Measurements from ENCODE around the gene ATIC.

- TF ChIP-seq CTCF (IDR thresholded peaks at IDR 0.05) (no peak), ZFX (IDR thresholded peaks at IDR 0.05; ENCODE audit: borderline replicate concordance) (no peak)
Measured at GRCh38 chr2:215280326-215280725, 31.5 kb upstream of the ATIC start.

Data from 22Rv1 (cell line).